GM18907 (cell line): ENCODE results near the gene PLXNA4.

ENCODE experiments used
- ATAC-seq: cut with Tn5 transposase; IDR thresholded peaks from one replicate; pipeline ENCODE4 v1.9.1; 2021; ENCODE audit warnings: mild to moderate bottlenecking, moderate library complexity; ENCODE audit not compliant: unreplicated experiment

Gene PLXNA4

DNA sequence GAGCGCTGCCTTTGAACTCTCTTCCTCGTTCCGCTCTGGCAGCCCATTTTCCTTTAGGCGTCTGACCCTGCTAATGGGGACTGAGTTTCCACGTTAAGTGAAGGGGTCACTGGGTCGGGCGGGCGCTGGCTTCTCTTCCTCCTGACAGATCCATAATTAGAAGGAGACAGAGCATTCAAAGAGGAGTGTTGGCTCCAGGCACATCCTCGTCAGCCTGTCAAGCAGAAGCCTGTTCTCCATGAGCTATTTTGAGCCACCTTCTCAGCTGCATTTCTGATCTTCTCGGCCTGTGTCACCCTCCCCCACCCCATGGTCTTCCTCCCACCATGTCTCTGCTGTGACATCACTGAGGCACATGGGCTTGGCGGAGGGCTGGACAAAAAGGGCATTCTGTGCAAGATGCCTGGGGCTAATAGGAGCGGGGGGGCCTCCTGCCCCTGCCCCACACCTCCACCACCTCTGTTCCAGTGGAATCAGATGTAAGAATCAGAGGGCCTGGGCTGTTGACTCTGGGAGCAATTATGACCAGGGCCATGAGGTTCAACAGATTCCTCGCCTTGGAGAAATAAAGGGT is 248.1 kb downstream of the PLXNA4 start:
- no peak for ATAC-seq

DNA sequence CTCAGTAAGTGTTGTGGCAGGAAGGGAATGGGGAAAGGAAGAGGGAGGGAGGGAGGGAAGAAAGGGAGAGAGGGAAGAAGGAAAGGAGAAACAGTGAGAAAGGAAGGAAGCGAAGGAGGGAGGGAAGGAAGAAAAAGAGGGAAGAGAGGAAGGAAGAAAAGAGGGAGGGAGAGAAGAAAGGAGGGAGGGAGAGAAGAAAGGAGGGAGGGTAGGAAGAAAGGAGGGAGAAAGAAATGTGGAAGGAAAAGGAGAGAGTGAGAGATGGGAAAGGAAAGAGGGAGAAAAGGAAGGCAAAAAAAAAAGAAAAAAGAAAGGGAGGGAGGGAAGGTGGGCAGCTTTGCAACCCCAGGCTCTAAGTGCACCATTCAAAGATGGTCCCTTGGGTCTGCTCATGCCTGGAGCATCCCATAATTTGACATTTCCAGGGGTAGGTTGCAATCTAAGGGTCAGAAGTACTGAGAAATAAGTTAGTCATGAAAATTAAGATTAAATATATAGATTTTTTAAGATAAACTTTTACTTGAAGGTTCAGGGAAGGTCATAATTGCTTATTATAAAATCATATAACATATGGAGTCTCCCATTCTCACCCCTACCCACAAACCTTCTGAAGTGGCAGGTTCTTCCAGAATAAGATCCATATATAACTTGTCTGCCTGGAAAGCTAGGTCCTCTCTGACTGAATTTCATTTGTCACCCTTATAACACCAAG is 249.2 kb downstream of the PLXNA4 start:
- no peak for ATAC-seq

DNA sequence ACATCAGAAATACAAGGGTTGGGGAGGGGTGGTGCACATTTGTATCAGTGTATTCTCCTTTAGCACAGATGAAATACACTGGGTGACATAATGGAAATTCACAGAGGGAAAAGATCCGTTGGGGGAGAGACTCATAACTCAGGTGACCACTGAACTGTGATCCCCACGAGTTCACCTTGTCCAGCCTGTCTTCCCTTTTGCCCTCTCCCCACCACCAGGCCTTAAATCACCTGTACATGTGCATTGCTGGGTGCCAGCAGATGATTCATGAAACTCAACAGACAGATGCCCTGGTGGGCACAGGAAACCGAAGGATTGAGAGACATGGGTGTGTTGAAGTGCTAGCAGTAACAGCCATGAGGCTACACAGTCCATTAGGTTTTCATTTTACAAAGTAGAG is 253.3 kb downstream of the PLXNA4 start:
- ATAC-seq = no peak

DNA sequence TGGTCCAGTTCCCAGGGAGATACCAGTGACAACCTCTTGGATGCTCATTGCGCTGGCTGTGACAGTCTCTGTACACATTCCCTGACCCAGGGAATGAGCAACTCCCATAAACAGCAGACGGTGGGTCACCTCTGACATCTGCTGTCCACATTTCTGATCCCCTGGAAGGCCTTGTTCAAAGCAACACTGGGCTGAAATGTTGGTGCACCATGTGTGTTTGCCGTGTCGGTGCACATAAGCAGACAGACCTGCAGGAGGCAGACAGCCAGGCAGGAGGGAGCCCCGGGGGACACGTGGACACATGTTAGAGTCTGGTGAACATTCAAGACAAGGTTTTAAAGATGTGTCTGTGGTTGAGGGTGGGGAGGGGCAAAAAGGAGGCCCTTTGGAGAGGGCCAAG is 254.9 kb downstream of the PLXNA4 start:
- no peak for ATAC-seq

DNA sequence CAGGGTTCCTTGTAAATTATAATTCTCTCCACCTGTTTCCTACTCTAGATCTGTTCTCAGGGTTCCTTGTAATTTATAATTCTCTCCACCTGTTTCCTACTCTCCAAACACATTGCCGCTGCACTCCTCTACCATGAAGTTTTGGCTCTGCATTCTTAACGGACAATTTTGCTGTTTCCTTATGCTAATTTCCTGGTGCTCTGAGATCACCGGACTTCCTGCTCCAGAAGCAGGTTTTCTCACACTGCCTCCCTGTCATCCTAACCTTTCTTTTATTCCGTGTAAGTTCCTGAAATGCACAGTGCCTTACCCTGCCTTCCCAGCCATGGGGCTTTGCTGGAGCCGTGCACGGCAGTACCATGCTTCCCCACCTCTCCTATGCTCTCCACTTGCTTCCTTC is 256.8 kb downstream of the PLXNA4 start:
- no peak for ATAC-seq

DNA sequence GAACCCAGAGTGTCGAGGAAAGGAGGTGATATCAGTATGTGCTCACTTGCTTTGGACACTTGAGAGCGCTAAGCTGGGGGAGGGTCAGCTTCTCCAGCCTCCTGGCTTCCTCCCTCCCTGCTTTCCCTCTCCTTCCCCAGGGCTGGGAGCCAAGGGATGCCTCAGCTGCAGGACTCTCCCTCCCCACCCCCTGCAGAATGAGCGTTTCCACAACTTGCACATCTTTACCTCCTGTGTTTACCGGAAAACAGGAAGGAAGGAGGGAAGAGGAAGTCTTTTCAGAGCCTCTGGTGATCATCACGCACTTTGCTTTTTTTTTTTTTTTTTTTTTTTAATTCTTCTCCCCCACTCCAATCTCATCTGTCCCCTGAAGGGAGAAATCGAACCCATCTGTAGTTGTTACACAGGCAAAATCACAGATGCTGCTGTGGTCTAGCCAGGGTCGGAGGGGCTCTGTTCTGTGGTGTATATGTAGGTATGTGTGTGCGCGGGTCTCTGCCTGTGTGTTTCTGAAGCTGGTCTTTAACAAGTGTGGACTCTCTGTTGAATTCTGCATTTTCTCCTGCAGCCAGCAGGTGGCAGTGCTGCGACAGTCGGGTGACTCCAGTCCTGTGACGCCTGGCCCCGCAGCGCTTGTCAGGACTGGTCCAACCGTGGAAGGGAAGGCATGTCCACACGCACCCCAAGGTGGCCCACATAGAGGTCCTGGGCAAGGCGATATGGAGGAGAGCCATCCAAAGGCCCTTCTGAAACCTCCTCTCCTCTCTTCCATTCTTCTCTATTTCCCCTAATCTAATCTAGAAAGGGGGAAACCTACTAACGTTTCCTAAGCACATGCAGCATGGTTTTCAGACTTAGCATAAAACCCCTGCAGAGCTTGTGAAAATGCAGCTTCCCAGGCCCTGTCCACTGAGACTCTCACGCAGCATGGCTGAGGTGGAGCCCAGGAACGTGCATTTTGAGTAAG is 257.6 kb downstream of the PLXNA4 start:
- ATAC-seq = peak; percentile 85

DNA sequence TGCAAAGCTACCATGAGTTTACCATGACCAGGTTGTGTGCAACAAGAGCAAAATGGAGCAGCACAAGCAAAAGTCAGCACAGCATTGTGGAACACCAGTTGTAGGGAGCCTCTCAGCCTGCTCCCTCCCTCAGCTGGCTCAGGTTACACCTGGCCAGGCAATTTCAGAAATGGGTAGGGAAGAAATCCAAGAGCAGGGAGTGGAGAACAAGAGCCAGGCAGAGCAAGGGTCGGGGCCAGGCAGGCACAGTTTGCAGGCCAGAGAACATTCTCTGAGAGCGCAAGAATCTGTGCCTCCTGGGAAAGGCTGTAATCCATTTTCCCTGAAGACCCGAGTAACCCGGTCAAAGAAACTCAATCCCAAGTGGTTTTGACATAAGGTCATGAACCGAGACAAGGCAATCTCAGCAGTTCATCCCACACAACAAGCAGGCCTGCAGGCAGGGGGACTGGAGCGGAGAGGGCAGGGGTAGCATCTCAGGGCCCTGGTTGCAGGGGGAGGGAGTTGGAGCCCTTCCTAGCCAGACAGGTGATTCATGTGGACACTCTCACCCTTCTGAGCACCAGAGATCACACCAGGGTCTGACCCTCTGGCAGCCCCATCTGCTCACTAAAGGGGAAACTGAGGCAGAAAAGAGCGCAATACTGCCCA is 258.4 kb downstream of the PLXNA4 start:
- ATAC-seq = no peak

DNA sequence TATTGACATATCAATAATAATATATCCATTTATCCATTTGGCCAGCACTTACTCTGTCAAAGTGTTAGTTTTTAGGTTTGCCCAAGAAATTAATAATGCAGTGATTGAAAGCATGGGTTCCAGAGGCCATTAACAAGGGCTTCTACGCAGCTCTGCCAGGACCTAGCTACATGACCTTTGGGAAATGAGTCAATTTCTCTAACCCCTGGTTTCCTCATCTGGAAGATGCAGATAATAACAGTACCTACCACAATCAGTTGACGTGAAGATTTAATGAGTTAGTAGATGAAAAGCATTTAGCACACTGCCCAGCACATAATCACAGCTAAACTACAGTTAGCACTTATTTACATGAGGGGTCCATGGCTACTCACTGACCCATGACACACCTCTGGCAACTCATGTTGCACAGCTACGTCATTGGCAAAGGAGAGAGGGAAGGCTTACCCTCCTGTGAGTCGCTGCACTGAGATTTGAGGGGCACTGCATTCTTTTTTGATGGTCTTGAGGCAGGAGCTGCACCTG is 263.7 kb downstream of the PLXNA4 start:
- no peak for ATAC-seq

DNA sequence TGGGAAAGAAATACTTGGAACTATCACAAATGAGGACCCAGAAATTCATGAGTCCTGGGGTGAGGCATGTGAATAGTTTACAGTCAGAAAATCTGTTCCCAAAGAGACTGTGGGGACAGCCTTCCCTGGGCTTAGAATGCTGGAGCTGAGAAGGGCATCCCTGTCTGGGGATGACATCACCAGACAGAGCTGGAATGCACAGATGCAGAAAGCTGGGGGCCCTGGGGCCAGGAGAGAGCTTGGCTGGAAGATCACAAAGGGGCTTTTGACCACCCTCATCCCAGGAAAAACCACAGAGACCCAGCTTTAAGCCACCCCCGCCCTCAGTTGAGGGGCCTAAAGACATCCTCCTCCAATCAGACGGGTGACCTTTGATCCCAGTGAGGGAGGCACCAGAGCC is 264.5 kb downstream of the PLXNA4 start:
- ATAC-seq = no peak

DNA sequence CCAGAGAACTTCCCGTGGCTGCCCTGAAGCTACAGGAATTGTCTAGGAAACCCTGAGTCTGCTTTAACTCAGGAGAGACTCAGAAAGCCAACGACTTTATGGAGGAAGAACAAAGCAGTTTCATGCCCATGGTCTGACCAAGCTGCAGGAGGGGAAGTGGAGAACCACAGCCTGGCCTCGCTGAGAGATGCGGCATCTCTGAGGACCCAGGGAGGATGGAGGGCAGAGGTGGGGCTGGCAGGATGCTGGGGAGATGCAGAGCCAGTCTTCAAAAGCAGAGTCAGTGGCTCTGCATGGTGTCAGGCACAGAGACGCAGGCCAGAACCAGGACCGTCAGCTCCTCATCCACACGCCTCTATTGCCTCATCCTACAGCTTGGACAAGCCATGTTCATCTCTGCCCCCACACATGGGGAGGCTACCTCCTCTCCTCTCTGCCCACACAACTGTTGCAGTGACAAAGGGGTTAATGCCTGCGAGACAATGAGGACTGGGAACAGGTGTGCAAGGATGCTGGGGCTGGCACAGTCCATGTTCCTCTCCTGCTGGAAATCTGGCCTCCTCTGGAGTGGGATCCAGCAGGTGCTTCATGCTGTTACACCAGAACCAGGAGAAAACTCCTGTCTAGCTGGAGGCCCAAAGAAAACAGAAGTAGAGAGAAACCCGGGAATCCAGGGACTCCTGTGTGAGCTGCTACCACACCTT is 267.0 kb downstream of the PLXNA4 start:
- ATAC-seq = no peak

DNA sequence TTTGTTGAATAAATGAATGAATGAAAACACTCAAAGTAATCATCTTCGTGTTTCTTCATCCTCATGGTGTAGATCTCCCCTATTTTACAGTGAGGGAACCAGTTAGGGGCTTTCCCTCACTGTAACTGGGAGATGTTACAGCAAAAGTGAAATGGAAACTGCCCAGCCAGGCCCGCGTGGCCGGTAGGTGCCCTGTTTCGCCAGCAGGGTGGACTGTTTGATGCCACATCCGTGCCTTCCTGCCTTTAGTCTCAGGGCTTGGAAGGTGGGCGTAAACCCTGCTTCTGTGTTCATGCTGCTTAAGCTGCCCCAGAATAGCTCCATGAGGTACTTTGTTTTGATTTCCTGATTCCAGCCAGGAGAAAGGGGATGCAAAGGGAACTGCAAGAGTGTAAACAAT is 268.8 kb downstream of the PLXNA4 start:
- no peak for ATAC-seq

DNA sequence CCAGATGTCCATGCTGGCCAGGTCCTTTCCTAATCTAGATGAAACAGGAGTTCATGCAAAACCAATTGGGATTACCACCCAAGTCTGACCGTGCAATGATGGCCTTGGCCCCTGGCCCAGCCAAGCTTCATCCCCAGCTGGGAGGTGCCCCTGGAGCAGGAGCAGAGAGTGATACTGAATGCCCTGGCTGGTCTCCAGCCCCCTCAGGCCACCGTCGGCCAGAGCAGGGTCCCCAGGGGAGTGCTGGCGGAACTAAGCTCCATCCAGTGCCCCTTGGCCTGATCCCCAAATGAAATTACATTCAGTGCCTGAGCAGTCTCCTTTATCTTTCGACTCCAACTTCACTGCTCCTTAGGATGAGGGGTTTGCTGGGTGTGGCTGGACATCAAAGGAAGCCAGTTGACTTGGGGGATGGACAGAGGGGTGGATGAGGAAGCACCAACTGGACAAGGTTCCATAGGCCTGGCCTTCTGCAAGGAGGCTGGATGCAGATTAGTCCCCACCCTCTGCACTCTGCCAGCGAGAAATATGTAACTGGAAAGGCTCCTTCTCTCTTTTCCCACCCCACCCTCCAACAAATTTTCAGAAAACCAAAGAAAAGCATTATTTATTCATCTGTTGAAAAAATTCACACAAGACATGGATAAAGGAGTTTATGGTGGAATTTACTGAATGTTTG is 275.5 kb downstream of the PLXNA4 start:
- no peak for ATAC-seq

DNA sequence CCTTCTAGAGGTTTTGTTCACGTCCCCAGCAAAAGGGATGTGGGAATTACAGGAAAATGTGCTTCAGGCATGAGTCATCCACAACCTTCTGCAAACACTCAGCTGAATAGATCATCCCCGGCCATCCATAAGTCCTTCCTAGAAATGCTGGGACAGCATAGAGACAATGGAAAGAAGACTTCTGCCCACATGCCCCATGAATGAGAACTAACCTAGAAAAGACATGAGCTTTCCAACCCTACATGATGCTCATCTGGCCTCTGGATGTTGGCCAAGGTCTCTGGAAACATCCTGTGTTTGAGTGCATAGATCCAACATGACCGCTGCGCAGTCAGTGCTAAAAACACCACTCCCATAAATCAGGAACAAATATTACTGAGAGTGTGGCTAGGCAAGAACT is 277.5 kb downstream of the PLXNA4 start:
- ATAC-seq = no peak

DNA sequence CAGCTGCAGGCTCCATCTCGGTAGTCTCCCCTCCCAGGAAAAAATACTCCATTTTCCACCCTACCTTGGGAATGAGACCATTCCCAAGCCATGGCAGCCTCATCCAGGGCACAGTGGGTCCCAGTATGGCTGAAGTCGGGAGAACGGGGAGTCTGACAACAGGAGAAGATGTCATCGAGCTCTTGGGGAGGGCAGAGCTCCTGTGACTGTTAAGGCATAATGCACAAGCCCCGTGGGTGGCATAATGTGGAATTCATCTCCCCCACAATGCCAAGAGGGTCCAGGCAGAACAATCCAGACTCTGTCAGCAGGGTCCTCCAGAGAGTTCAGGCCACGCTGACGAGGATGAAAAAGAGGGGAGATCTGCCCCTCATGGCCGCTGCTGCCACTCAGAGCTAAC is 279.4 kb downstream of the PLXNA4 start:
- ATAC-seq = no peak

DNA sequence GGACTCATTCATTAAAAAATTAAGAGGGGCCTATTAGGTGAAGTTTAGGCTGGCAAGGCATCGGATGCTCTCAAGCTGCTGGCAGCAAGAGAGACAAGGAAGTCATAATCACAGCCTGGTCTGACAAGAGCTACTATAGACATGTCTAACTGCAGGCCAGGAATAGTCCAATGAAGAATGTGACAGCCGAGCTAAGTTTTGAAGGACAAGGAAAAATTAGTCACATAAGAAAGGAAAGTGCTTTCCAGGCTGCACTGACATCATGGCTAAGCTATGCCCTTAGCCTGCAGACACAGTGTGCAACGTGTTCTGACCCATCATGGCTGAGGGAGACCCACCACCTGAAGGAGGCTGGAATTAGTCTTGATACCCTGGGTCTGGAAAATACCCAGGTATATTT is 281.1 kb downstream of the PLXNA4 start:
- no peak for ATAC-seq

DNA sequence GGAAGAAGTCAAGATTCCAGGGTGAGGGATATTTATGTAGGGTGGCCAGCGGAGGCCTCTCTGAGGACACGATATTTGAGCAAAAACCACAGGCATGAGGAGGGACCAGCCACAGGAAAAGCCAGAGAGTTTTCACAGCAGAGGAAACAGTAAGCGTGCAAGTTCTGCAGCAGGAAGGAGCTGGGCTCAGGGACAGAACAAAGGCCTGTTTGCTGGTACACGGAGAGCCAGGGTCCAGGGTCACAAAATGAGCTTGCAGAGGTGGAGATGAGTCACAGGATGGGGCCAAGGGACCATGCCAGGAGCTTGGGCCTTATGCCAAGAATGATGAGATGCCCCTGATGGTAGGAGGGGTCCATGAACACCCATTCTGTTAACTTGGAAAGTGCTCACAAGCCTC is 283.5 kb downstream of the PLXNA4 start:
- no peak for ATAC-seq

DNA sequence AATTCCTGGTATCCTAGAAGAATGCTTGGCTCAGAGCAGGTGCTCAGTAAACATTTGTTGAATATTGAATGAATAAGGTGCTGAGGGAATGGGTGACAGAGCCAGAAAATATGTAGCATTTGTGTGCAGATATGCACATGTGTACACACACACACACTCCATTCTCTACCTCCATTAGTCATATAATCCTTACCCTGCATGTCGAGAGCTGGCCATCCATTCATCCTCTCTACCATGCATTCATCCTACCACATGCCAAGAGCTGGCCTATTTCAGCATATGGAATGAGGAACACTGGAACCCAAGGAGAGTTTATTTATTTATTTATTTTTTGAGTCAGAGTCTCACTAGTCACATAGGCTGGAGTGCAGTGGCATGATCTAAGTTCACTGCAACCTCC is 284.8 kb downstream of the PLXNA4 start:
- ATAC-seq = no peak

DNA sequence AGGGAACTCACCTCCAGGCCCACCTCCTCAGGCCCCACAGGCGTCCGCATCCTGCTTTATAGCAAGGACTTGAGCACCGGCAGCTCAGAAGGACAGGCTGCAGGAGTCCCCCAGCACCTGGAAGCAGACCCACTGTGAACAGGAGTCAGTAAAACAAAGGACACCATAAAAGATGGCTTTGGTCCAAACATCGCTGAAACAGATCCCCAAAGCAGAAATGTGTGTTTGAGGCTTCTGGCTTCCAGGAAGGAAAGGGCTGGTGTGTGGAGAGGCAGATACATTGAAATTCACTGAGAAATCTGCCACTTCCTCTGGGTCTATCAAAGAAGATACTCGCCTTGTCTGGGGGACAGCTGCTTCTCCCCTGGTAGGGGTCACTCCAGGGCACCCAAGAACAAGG is 286.2 kb downstream of the PLXNA4 start:
- no peak for ATAC-seq

DNA sequence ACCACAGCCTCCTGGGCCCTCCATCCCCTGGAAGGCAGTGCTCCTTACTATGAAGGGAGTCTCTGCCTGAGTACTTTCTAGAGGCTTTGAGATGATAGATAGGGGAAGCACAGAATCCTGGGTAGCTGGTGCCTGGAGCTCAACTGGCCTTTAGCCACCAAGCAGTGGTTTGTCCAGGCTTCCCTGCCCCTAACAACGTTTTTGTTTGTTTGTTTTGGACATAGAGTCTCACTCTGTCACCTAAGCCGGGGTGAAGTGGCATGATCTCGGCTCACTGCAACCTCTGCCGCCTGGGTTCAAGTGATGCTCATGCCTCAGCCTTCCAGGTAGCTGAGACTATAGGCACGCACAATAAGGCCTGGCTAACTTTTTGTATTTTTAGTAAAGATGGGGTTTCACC is 289.4 kb downstream of the PLXNA4 start:
- ATAC-seq = no peak

DNA sequence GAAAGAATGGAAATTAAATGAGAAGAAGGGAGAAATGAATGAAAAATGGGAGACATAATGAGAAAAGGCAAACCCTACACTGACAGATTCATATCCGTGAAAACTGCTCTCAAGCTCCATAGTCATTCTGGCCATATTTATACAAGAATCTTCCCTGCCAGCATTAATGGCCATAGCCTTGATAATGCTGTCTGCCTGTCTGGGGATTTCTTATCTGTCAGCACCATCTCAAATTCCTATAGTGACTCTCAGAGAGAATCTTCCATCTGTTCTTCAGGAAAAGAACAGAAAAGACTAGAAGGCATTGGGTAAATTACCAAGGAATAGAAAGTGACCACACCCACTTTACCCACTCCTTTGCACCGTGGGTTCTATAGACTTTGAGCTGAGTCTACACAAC is 295.9 kb downstream of the PLXNA4 start:
- ATAC-seq = no peak
